Neural cell (in vitro differentiated cells): ENCODE measurements around the gene ZDHHC14. TPM values are rescaled to one million over a fixed set of nuclear protein-coding genes. Genes with fewer than 3 reads are reported as not detected.

Experiments used
- H2AFZ ChIP-seq: fragments of 200-600, 300-800 bp; sonication (generic), shearing (Covaris generic); 2 replicates; pipeline ENCODE4 v1.6.0; 2014; ENCODE audit warnings: low read depth, mild to moderate bottlenecking, antibody characterized with exemption, low read length, moderate library complexity
- H3F3A ChIP-seq: fragments of 200-600 bp; shearing (Covaris generic); 2 replicates; pipeline ENCODE4 v1.6.1; 2016; ENCODE audit warnings: mild to moderate bottlenecking, moderate library complexity, mixed read lengths, antibody characterized with exemption, low read length; ENCODE audit not compliant: insufficient read depth, poor library complexity, severe bottlenecking
- H3K27ac ChIP-seq: fragments of 200-600, 300-800 bp; sonication (generic), shearing (Covaris generic); 2 replicates; pipeline ENCODE4 v1.5.1; 2014; ENCODE audit warnings: mild to moderate bottlenecking, low read length, moderate library complexity
- H3K27me3 ChIP-seq: fragments of 300-800, 200-600 bp; sonication (generic), shearing (Covaris generic); 2 replicates; pipeline ENCODE4 v1.6.0; 2014; ENCODE audit warnings: mild to moderate bottlenecking, low read depth, low read length, moderate library complexity; ENCODE audit not compliant: insufficient read depth
- H3K36me3 ChIP-seq: fragments of 300-800, 200-600 bp; sonication (generic), shearing (Covaris generic); 2 replicates; pipeline ENCODE4 v1.5.1; 2014; ENCODE audit warnings: mild to moderate bottlenecking, antibody characterized with exemption, low read length, moderate library complexity; ENCODE audit not compliant: insufficient read depth
- H3K4me2 ChIP-seq: fragments of 300-800, 200-600 bp; sonication (generic), shearing (Covaris generic); 2 replicates; pipeline ENCODE4 v1.6.0; 2014; ENCODE audit warnings: mild to moderate bottlenecking, low read length
- H3K4me3 ChIP-seq: fragments of 300-800, 200-600 bp; sonication (generic), shearing (Covaris generic); 2 replicates; pipeline ENCODE4 v1.5.1; 2014; ENCODE audit warnings: mild to moderate bottlenecking, low read length, moderate library complexity
- H3K79me2 ChIP-seq: fragments of 200-600 bp; shearing (Covaris generic); replicated peaks from 2 replicates; pipeline ENCODE4 v1.6.0; 2014; ENCODE audit warnings: mild to moderate bottlenecking, low read length, moderate library complexity; ENCODE audit not compliant: insufficient read depth
- H3K9ac ChIP-seq: fragments of 300-800, 200-600 bp; sonication (generic), shearing (Covaris generic); 2 replicates; pipeline ENCODE4 v1.6.1; 2016; ENCODE audit warnings: mild to moderate bottlenecking, low read length, mixed read lengths
- H3K9me2 ChIP-seq: fragments of 200-600 bp; shearing (Covaris generic); 2 replicates; pipeline ENCODE4 v1.6.1; 2016; ENCODE audit warnings: mild to moderate bottlenecking, low read length, mixed read lengths; ENCODE audit not compliant: insufficient read depth
- H3K9me3 ChIP-seq: fragments of 200-600, 300-800 bp; sonication (generic), shearing (Covaris generic); 2 replicates; pipeline ENCODE4 v1.6.1; 2016; ENCODE audit warnings: mild to moderate bottlenecking, mixed run types, low read length, moderate library complexity, mixed read lengths
- H4K20me1 ChIP-seq: fragments of 200-600 bp; shearing (Covaris generic); 2 replicates; pipeline ENCODE4 v1.6.1; 2016; ENCODE audit warnings: mild to moderate bottlenecking, mixed run types; ENCODE audit not compliant: insufficient read depth
- CTCF ChIP-seq: fragments of 450-650 bp; IDR thresholded peaks from 2 replicates; pipeline ENCODE4 v1.5.1; 2014; ENCODE audit warnings: antibody characterized with exemption, mild to moderate bottlenecking, moderate library complexity; ENCODE audit not compliant: poor library complexity, severe bottlenecking
- EZH2 ChIP-seq: fragments of 200-600, 300-800 bp; shearing (Covaris generic), sonication (generic); IDR thresholded peaks from 2 replicates; pipeline ENCODE4 v1.6.1; 2014; ENCODE audit warnings: antibody characterized with exemption, low read length, borderline replicate concordance, mild to moderate bottlenecking; ENCODE audit not compliant: insufficient read depth, poor library complexity, severe bottlenecking
- MXI1 ChIP-seq: fragments of 450-650 bp; conservative IDR thresholded peaks from 2 replicates; pipeline ENCODE4 v1.6.1; 2014; ENCODE audit warnings: antibody characterized with exemption, mild to moderate bottlenecking; ENCODE audit not compliant: poor library complexity, severe bottlenecking
- POLR2AphosphoS5 ChIP-seq: IDR thresholded peaks from 2 replicates; pipeline ENCODE4 v1.6.1; 2012
- RAD21 ChIP-seq: fragments of 450-650 bp; conservative IDR thresholded peaks from 2 replicates; pipeline ENCODE4 v1.6.1; 2014; ENCODE audit warnings: antibody characterized with exemption, mild to moderate bottlenecking, moderate library complexity
- REST ChIP-seq: IDR thresholded peaks from 2 replicates; pipeline ENCODE4 v1.6.1; 2012; ENCODE audit warnings: borderline replicate concordance
- SMC3 ChIP-seq: fragments of 450-650 bp; conservative IDR thresholded peaks from 2 replicates; pipeline ENCODE4 v1.6.1; 2014; ENCODE audit warnings: antibody characterized with exemption, mild to moderate bottlenecking, moderate library complexity; ENCODE audit not compliant: poor library complexity
- TAF1 ChIP-seq: IDR thresholded peaks from 2 replicates; pipeline ENCODE4 v1.6.1; 2012; ENCODE audit warnings: low read depth
- polyA plus RNA-seq: library from polyadenylated mRNA; depleted of rRNA; stranded (reverse); fragments of >200 nt; gene quantifications from 2 replicates; pipeline ENCODE4 v1.2.3, GENCODE V29; 2014

ZDHHC14 gene
- polyA plus RNA-seq, 1 donor from 2014 or later = 4.1 TPM

- no peaks in the 10 kb centered on the region for H3F3A ChIP-seq
- H4K20me1 ChIP-seq = no peaks in the 10 kb centered on the region
- H2AFZ ChIP-seq = no peak overlapping the region
- no peaks in the 10 kb centered on the region for H3K27me3 ChIP-seq
- no peak overlapping the region for H3K4me2 ChIP-seq
- no peaks in the 10 kb centered on the region for H3K9me2 ChIP-seq
- no peak overlapping the region for H3K27ac ChIP-seq
- H3K79me2 ChIP-seq = no peaks in the 10 kb centered on the region
- no peak for TF ChIP-seq EZH2
- no peak overlapping the region for H3K9ac ChIP-seq
- no peaks in the 10 kb centered on the region for H3K9me3 ChIP-seq
- H3K4me3 ChIP-seq = no peak overlapping the region
- H3K36me3 ChIP-seq = no peaks in the 10 kb centered on the region
Measured at GRCh38 chr6:157634546-157634945, 253.6 kb downstream of the ZDHHC14 start.

- Histone ChIP-seq H3K27me3 (no peaks in the 10 kb centered on the region), H3K9ac (no peak overlapping the region), H3K9me2 (no peaks in the 10 kb centered on the region), H3K36me3 (no peaks in the 10 kb centered on the region), H4K20me1 (no peaks in the 10 kb centered on the region), H3K4me3 (no peak overlapping the region), H3K79me2 (no peaks in the 10 kb centered on the region), H3K27ac (no peak overlapping the region), H3F3A (no peaks in the 10 kb centered on the region), H2AFZ (no peak overlapping the region), H3K9me3 (no peaks in the 10 kb centered on the region), H3K4me2 (no peak overlapping the region)
- TF ChIP-seq POLR2AphosphoS5 (no peak), RAD21 (no peak), REST (no peak), EZH2 (no peak), CTCF (no peak), SMC3 (no peak), MXI1 (no peak)
Measured at GRCh38 chr6:157635388-157636244, 254.6 kb downstream of the ZDHHC14 start.

GRCh38 chr6:157637516-157637915 lies 256.5 kb downstream of the ZDHHC14 start:
- Histone ChIP-seq H3K4me3 (no peak overlapping the region), H2AFZ (no peak overlapping the region), H3K27ac (no peak overlapping the region), H3F3A (no peaks in the 10 kb centered on the region), H3K9me2 (no peaks in the 10 kb centered on the region), H3K36me3 (no peaks in the 10 kb centered on the region), H3K9me3 (no peaks in the 10 kb centered on the region), H4K20me1 (no peaks in the 10 kb centered on the region), H3K4me2 (no peak overlapping the region), H3K79me2 (no peaks in the 10 kb centered on the region), H3K27me3 (no peaks in the 10 kb centered on the region), H3K9ac (no peak overlapping the region)
- TF ChIP-seq RAD21 (no peak), POLR2AphosphoS5 (no peak), TAF1 (no peak), CTCF (no peak), SMC3 (no peak), MXI1 (no peak)
